HFFc6 (cell line): ENCODE measurements around the gene DLG2. TPM values are rescaled to one million over a fixed set of nuclear protein-coding genes. Genes with fewer than 3 reads are reported as not detected.
A peak's percentile ranks its signal among the peaks of the same experiment; 100 is the strongest.

Source experiments
- DNase-seq: peaks from one replicate; pipeline ENCODE4 v3.0.0-alpha.2; 2018
- H3K27ac Mint-ChIP-seq: 2 replicates; pipeline ENCODE4 v1.8.0; 2020; ENCODE audit warnings: mild to moderate bottlenecking, mixed read lengths
- H3K27me3 Mint-ChIP-seq: 2 replicates; pipeline ENCODE4 v1.8.0; 2021; ENCODE audit warnings: mild to moderate bottlenecking, moderate library complexity, mixed read lengths; ENCODE audit not compliant: insufficient read depth
- H3K36me3 Mint-ChIP-seq: 2 replicates; pipeline ENCODE4 v1.8.0; 2021; ENCODE audit warnings: low read depth, mixed read lengths
- H3K4me1 Mint-ChIP-seq: 2 replicates; pipeline ENCODE4 v1.8.0; 2020; ENCODE audit warnings: low read depth, mixed read lengths
- H3K4me3 Mint-ChIP-seq: 2 replicates; pipeline ENCODE4 v1.8.0; 2020; ENCODE audit warnings: mild to moderate bottlenecking, moderate library complexity, mixed read lengths
- H3K9me3 Mint-ChIP-seq: 2 replicates; pipeline ENCODE4 v1.8.0; 2020; ENCODE audit warnings: mild to moderate bottlenecking, mixed read lengths
- CTCF ChIP-seq: fragments of 200-600 bp; sonication (generic); IDR thresholded peaks from 2 replicates; pipeline ENCODE4 v1.5.0; 2021; ENCODE audit warnings: antibody characterized with exemption, mild to moderate bottlenecking
- total RNA-seq, 6 experiments: library from RNA; stranded (reverse); fragmentation: NEBNext Ultra II Directional; extraction: Animal tissue kit (Norgen Biotek cat#: 25700); gene quantifications; 2 replicates in 1 of 6; 3 replicates in 5 of 6; pipeline ENCODE4 v1.2.3, GENCODE V29; 2021

The DLG2 gene
- total RNA-seq, 6 experiments from 2014 or later = 0.39 to 1.00 (median 0.80) TPM; not detected in 1

GRCh38 chr11:84398017-84398626 lies 1229.0 kb downstream of the DLG2 start:
- Mint-ChIP-seq H3K36me3 (no peaks in the 10 kb centered on the region), H3K9me3 (peaks cover 26% of the 10 kb centered on the region), H3K27me3 (no peaks in the 10 kb centered on the region), H3K27ac (no peak overlapping the region), H3K4me3 (no peak overlapping the region), H3K4me1 (no peaks in the 10 kb centered on the region)
- no peak for DNase-seq
- no peak; the same call in 1 of the 2 replicates for TF ChIP-seq CTCF

GRCh38 chr11:84396521-84396920 lies 1230.6 kb downstream of the DLG2 start:
- no peaks in the 10 kb centered on the region for H3K4me1 Mint-ChIP-seq
- H3K27ac Mint-ChIP-seq = no peak overlapping the region
- no peak for TF ChIP-seq CTCF
- H3K36me3 Mint-ChIP-seq = no peaks in the 10 kb centered on the region
- no peaks in the 10 kb centered on the region for H3K27me3 Mint-ChIP-seq
- no peak overlapping the region for H3K4me3 Mint-ChIP-seq
- peaks cover 22% of the 10 kb centered on the region for H3K9me3 Mint-ChIP-seq
- DNase-seq = no peak

GRCh38 chr11:84390441-84391078 lies 1236.6 kb downstream of the DLG2 start:
- H3K27me3 Mint-ChIP-seq = no peaks in the 10 kb centered on the region
- no peak overlapping the region for H3K4me3 Mint-ChIP-seq
- no peak for TF ChIP-seq CTCF
- no peak overlapping the region for H3K27ac Mint-ChIP-seq
- H3K36me3 Mint-ChIP-seq = no peaks in the 10 kb centered on the region
- H3K9me3 Mint-ChIP-seq = peaks cover 22% of the 10 kb centered on the region
- no peaks in the 10 kb centered on the region for H3K4me1 Mint-ChIP-seq
- DNase-seq = no peak

- peaks cover 14% of the 10 kb centered on the region for H3K9me3 Mint-ChIP-seq
These were observed 1237.4 kb downstream of the DLG2 start for GRCh38 chr11:84389696-84390095.

GRCh38 chr11:84384731-84385130 lies 1242.4 kb downstream of the DLG2 start:
- H3K4me1 Mint-ChIP-seq = no peaks in the 10 kb centered on the region
- H3K27ac Mint-ChIP-seq = no peak overlapping the region
- no peaks in the 10 kb centered on the region for H3K36me3 Mint-ChIP-seq
- H3K4me3 Mint-ChIP-seq = no peak overlapping the region
- H3K9me3 Mint-ChIP-seq = peaks cover 12% of the 10 kb centered on the region
- peak; percentile 80 for TF ChIP-seq CTCF
- H3K27me3 Mint-ChIP-seq = no peaks in the 10 kb centered on the region
- peak; percentile 2 for DNase-seq

More at GRCh38 chr11:84389696-84390095, 1237.4 kb downstream of the DLG2 start:
- DNase-seq = no peak
- no peak for TF ChIP-seq CTCF
- Mint-ChIP-seq H3K4me1 (no peaks in the 10 kb centered on the region), H3K27me3 (no peaks in the 10 kb centered on the region), H3K4me3 (no peak overlapping the region), H3K36me3 (no peaks in the 10 kb centered on the region), H3K27ac (no peak overlapping the region)
